Stomach (tissue), 4 donors: ENCODE measurements around the gene TDRD3.

Experiments used
- POLR2AphosphoS5 ChIP-seq, 3 donors: sonication (generic); formaldehyde crosslinking; IDR thresholded peaks; one replicate each; pipeline ENCODE4 v1.6.1; 2016; ENCODE audit warnings: antibody characterized with exemption in 3 of 3
- TF ChIP-seq, protein P1 (sequence below), 7 experiments: fragments of 450-650 bp in 4 of 7; fragments of 200-600 bp in 3 of 7; sonication (generic) in 3 of 7; IDR thresholded peaks; one replicate each; pipeline ENCODE4 v1.5.1; 2016 to 2019; ENCODE audit warnings: antibody characterized with exemption in 7 of 7, control low read depth in 2 of 7, mild to moderate bottlenecking in 1 of 7

DNA sequence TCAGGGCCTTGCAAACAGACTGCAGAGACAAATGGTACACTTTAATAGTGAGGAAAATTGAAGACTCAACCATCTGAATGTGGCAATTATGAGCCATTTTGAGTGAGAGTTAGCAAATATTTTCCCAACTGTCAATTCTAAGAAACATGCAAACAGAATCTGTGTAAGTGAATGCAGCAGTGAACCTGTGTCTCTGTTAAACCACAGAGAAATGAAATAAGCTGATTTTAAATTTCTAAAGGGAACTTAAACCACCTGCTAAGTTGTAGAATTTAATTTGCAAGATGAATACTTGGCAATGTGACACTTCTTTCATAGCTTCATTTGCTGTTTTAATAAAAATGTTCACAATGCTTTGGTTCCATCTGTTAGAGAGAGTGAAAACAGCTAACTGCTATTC lies 42.0 kb upstream of the TDRD3 start:
- no peak for TF ChIP-seq POLR2AphosphoS5 (IDR thresholded peaks at IDR 0.05)
- TF ChIP-seq, protein P1, sequence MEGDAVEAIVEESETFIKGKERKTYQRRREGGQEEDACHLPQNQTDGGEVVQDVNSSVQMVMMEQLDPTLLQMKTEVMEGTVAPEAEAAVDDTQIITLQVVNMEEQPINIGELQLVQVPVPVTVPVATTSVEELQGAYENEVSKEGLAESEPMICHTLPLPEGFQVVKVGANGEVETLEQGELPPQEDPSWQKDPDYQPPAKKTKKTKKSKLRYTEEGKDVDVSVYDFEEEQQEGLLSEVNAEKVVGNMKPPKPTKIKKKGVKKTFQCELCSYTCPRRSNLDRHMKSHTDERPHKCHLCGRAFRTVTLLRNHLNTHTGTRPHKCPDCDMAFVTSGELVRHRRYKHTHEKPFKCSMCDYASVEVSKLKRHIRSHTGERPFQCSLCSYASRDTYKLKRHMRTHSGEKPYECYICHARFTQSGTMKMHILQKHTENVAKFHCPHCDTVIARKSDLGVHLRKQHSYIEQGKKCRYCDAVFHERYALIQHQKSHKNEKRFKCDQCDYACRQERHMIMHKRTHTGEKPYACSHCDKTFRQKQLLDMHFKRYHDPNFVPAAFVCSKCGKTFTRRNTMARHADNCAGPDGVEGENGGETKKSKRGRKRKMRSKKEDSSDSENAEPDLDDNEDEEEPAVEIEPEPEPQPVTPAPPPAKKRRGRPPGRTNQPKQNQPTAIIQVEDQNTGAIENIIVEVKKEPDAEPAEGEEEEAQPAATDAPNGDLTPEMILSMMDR (IDR thresholded peaks at IDR 0.05): no peak
